Chondrocyte (in vitro differentiated cells): ENCODE data around the gene ZMYND12. TPM values are rescaled to one million over a fixed set of nuclear protein-coding genes. Genes with fewer than 3 reads are reported as not detected.
A peak's percentile ranks its signal among the peaks of the same experiment; 100 is the strongest.

Experiments used
- DNase-seq: peaks from one replicate; pipeline ENCODE4 v3.0.0; 2021; ENCODE audit warnings: mixed read lengths, low spot score
- H3K27ac Mint-ChIP-seq: one replicate; pipeline ENCODE4 v1.8.0; 2021; ENCODE audit warnings: mild to moderate bottlenecking, moderate library complexity, mixed read lengths; ENCODE audit not compliant: unreplicated experiment
- H3K27me3 Mint-ChIP-seq: 2 replicates; pipeline ENCODE4 v1.8.0; 2021; ENCODE audit warnings: low read depth, mixed read lengths
- H3K36me3 Mint-ChIP-seq: 2 replicates; pipeline ENCODE4 v1.8.0; 2021; ENCODE audit warnings: low read depth, mixed read lengths
- H3K4me1 Mint-ChIP-seq: 2 replicates; pipeline ENCODE4 v1.8.0; 2021; ENCODE audit warnings: low read depth, mild to moderate bottlenecking, mixed read lengths
- H3K4me3 Mint-ChIP-seq: one replicate; pipeline ENCODE4 v1.8.0; 2021; ENCODE audit warnings: mild to moderate bottlenecking, moderate library complexity, mixed read lengths; ENCODE audit not compliant: unreplicated experiment
- H3K9me3 Mint-ChIP-seq: 2 replicates; pipeline ENCODE4 v1.8.0; 2021; ENCODE audit warnings: low read depth, mixed read lengths
- CTCF ChIP-seq: fragments of 200-600 bp; sonication (generic); IDR thresholded peaks from 2 replicates; pipeline ENCODE4 v1.5.0; 2021; ENCODE audit warnings: antibody characterized with exemption, mild to moderate bottlenecking, moderate library complexity
- total RNA-seq: library from RNA; stranded (reverse); gene quantifications from 3 replicates; pipeline ENCODE4 v1.2.1, GENCODE V29; 2021

The ZMYND12 gene
- total RNA-seq, 1 donor from 2014 or later = 0.30 TPM

GRCh38 chr1:42442662-42443061, 13.2 kb downstream of the ZMYND12 start:
- Mint-ChIP-seq H3K27me3 (peaks cover 3% of the 10 kb centered on the region), H3K36me3 (no peaks in the 10 kb centered on the region), H3K4me1 (peaks cover 8% of the 10 kb centered on the region), H3K9me3 (no peaks in the 10 kb centered on the region), H3K27ac (no peak overlapping the region), H3K4me3 (no peak overlapping the region)
- TF ChIP-seq CTCF = no peak
- no peak for DNase-seq

- DNase-seq = no peak
- Mint-ChIP-seq H3K4me1 (peaks cover 8% of the 10 kb centered on the region), H3K4me3 (no peak overlapping the region), H3K27ac (peak overlapping the region; percentile 45), H3K9me3 (no peaks in the 10 kb centered on the region), H3K27me3 (no peaks in the 10 kb centered on the region), H3K36me3 (no peaks in the 10 kb centered on the region)
- TF ChIP-seq CTCF = no peak
Observed at GRCh38 chr1:42439940-42440339, 15.9 kb downstream of the ZMYND12 start.

GRCh38 chr1:42434340-42434739, 21.5 kb downstream of the ZMYND12 start:
- no peak for TF ChIP-seq CTCF
- no peaks in the 10 kb centered on the region for H3K4me1 Mint-ChIP-seq
- peaks cover 8% of the 10 kb centered on the region for H3K27me3 Mint-ChIP-seq
- no peak for DNase-seq
- no peak overlapping the region for H3K27ac Mint-ChIP-seq
- no peaks in the 10 kb centered on the region for H3K36me3 Mint-ChIP-seq
- no peaks in the 10 kb centered on the region for H3K9me3 Mint-ChIP-seq
- no peak overlapping the region for H3K4me3 Mint-ChIP-seq

GRCh38 chr1:42433369-42433768, 22.5 kb downstream of the ZMYND12 start:
- Mint-ChIP-seq H3K36me3 (no peaks in the 10 kb centered on the region), H3K4me3 (no peak overlapping the region), H3K4me1 (no peaks in the 10 kb centered on the region), H3K27me3 (peaks cover 8% of the 10 kb centered on the region), H3K9me3 (no peaks in the 10 kb centered on the region), H3K27ac (no peak overlapping the region)
- TF ChIP-seq CTCF = no peak
- DNase-seq = no peak

GRCh38 chr1:42432714-42433113, 23.1 kb downstream of the ZMYND12 start:
- Mint-ChIP-seq H3K9me3 (no peaks in the 10 kb centered on the region), H3K27me3 (peaks cover 8% of the 10 kb centered on the region), H3K4me3 (no peak overlapping the region), H3K4me1 (no peaks in the 10 kb centered on the region), H3K27ac (no peak overlapping the region), H3K36me3 (no peaks in the 10 kb centered on the region)
- no peak for DNase-seq
- no peak for TF ChIP-seq CTCF
